Inflammatory macrophage treated with lipopolysaccharide for 4 hours (primary cell): ENCODE data around the gene ZBTB7A.
A peak's percentile ranks its signal among the peaks of the same experiment; 100 is the strongest.

ENCODE experiments used
- DNase-seq: peaks from one replicate; pipeline ENCODE4 v3.0.0-alpha.2; 2020

The ZBTB7A gene

DNA sequence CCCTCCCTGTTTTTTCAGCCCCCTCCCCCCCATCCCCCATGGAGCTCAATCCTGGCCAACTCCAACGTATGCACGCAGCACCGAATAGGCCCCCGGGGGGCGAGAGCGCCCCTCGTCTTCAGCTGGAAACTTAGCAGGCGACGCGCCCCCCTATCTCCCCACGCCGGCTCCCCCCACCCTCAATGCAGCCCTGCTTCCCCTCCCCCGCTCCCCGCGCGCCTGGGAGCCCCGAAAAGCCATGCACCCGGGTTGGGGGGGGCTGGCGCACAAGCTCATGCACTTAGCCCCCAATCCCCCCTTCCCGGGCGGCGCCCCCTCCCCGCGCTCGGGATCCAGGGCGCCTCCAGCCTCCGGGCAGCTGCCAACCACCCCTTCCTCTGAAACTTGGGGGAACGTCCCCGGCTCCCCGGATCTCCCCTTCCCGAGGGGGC lies 508 bp downstream of the ZBTB7A start:
- no peak for DNase-seq

DNA sequence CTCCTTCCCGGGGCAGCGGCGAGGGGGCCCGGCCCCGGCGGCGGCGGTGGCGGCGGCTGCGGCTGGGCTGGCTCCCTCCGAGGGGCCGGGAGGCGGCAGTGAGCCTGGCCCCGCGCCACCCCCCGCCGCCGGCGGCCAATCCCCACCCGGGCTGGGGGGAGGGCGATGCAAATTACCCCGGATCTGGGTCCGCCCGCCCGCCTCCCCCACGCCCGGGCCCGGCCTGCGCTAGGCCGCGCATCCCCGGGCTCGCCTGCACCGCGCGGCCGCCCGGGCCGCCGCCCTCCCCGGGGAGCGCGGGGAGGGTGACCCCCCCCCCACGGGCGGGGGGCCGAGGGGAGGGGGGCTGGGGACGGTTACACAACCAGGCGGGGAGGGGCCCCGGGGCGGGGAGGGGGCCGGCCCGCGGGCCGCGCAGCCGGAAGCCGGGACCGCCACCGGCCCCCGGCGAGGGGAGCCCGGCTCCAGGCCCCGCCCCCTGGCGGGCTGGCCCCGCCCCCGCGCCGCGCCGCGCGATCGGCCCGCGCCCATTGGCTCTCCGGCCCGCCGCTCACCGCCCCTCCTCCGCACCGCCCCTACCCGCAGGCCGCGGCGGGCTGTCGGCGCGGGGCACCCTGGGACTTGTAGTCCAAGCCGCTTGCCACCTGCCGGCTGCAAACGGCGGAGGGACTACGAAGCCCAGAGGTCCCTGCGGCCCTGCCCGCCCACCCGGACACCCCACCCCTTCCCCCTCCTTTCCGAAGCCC lies 1.1 kb downstream of the ZBTB7A start:
- peak; percentile 98 for DNase-seq

DNA sequence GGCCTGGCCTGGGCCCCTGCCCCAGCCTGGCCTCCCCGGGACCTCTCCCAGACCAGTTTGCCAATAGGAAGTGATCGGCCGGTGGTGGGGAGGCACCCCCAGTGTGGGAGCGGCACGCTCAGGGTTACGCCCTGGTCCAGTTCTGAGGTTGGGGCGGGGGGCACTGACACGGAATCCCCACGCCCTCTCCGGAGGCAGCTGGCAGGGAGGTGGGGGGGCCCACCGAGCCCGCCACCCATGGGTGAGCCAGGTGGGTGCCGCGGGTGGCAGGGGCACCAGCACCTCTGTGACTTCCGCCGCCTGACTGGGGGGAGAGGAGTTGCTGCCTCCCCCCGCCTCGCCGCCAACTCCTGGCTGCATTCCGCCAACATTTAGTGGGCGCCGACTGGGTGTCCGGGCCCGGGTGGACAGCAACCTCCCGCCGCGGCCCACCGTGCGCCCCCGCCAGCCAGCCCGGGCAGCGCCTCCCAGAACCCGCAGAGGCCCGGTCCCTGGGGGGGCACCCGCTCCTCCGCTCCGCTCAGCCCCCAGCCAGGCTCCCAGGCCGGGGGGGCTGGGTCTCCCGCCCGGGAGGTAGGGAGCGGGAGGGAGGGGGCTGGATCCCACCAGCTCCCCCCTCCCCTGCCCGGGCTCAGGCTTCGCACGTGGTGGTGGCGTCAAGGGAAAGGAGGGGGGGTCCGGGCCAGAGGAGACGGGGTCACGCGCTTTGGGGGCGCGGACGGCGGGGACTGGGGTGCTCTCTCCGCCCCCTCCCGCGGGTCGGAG lies 2.0 kb downstream of the ZBTB7A start:
- DNase-seq, result peak; percentile 24

- DNase-seq, result no peak
These were observed 2.6 kb downstream of the ZBTB7A start for GRCh38 chr19:4064149-4064495.

- no peak for DNase-seq
These were observed 3.1 kb downstream of the ZBTB7A start for GRCh38 chr19:4063369-4064148.

DNA sequence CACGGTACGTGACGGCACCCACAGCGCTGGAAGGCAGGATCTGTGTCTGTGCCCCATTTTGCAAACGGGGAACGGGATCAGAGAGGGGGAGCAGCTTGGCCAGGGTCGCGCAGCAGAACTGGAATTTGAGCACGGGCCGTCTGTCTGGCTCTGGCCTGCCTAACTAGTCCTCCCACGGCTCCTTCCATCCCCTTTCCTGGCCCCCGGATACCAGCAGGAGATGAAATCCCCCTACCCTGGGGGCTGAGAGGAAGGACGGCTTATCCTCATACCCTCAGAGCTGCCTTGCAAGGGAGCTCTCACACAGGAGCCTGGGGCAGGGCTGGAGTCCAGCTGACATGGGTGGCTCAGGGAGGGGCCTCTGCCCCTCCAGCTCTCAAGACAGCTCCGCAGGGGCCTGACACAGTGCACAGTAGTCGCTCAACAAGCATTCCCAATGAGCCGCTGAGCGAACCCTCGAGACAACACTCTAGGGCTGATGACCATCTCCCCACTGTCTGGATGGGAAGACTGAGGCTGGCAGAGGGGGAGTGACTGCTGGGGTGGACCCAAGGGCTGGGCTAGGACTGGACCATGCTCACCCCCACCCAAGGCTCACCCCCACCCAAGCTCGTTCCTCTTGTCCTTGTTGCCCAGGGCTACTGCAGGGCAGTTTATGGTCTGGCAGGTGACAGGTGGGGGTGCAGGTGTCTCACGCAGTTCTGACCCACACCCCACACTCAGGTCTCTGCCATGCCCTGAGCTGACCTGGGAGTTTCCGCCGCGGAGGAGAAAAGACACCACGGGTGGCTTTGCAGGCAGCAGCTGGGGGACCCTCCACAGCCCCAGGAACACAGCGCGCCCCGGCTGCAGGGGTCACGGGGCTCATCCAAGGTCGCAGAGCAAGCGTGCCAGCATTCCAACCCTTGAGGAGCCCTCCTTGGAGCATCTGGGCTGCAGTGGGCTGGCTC lies 4.0 kb downstream of the ZBTB7A start:
- DNase-seq, result no peak

- no peak for DNase-seq
These were observed 4.8 kb downstream of the ZBTB7A start for GRCh38 chr19:4061683-4062418.

DNA sequence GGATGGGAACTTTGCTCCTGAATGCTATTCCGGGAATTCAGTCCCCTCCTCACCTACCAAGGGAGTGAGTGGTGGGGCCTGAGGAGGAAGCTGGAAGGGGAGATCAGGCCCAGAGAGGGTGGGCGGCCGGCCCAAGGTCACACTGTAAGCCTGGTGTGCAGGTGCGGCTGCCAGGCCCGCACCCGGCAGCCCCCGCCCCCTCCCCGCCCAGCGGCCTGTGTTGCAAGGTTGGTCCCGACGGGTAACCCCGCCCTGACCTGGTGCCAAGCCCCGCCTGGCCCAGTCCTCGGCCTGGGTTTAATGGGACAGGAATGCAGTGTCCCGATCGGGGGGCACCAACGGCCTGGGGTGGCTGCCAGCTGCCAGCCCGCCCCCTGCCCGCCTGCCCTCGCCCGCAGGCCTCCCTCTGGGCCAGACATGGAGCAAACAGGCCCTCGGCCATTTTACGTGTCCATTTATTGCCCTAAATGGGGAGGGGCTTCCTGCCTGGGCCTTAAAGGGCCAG lies 5.5 kb downstream of the ZBTB7A start:
- DNase-seq, result no peak

- no peak for DNase-seq
These were observed 6.0 kb downstream of the ZBTB7A start for GRCh38 chr19:4060621-4061177.

DNA sequence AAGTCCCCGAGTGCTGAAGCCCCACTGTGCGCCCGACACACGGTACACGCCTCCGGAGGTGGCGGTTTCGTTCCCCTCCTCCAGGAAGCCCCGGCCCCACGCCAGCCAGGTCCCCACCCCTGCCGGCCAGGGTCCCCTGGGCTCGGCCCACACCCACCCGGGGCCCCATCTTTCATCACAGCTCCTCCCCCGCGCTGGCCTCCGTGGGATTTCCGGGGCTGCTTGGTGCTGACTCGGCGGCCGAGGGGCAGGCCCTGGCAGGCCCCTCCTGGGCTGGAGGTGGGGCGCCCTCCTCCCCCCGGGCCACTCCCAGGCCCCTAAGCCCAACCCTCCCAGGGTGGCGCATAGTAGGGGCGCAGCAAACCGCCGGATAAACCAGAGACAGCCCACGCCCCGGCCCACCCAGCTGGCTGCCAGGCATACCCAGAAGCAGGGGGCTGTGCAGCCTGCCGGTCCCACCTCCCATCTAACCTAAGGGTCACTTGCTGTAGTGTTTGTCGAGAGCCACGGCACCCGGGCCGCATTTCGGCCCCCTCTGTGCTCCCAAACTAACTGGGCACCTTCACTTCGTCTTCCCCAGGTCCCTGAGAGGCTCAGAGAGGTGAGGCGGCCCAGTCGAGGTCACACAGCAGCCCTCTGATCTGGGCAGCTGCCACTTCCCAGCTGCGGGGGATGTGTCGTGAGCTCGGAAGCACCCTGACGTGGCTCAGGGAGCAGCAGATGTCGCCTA lies 6.6 kb downstream of the ZBTB7A start:
- DNase-seq, result peak; percentile 79

- no peak for DNase-seq
These were observed 7.2 kb downstream of the ZBTB7A start for GRCh38 chr19:4059453-4059871.

- no peak for DNase-seq
These were observed 7.8 kb downstream of the ZBTB7A start for GRCh38 chr19:4058693-4059452.

DNA sequence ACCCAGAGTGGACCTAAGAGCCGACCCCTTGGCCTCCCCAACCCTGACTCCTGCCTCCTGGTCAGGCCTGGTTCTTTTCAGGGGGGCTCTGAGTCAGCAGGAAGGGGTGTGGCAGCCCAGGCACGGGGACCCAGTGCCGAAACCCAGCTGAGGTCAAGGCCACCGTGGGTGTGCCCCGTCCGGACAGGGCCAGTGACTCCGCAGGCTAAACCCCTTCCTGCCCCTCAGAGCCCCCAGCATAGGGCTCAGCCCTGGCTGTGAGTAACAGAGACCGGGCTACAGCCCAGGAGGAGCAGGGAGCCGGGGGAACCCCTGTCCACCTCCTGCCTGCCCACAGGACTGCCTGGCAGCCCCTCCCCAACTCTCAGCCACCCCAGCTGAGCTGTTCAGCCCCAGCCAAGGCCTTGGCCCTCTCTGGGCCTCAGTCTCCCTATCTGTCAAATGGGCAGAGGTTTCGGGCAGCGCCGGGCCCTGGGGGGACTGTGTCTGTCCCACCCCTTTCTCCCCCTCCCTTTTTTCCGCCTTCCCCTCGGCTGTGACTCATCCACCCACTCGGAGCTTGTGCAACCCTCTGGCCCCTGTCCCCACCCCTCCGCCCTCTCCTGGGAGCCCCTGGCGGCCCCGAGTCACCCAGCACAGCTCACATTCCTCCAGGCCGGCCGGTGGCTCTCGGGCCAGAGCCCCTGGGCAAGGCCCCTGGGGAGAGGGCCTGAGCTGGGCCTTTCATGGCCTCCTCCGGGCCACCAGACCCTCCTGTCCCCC lies 8.6 kb downstream of the ZBTB7A start:
- DNase-seq, result peak; percentile 92

GRCh38 chr19:4055209-4055552 lies 11.5 kb downstream of the ZBTB7A start:
- DNase-seq, result no peak

DNA sequence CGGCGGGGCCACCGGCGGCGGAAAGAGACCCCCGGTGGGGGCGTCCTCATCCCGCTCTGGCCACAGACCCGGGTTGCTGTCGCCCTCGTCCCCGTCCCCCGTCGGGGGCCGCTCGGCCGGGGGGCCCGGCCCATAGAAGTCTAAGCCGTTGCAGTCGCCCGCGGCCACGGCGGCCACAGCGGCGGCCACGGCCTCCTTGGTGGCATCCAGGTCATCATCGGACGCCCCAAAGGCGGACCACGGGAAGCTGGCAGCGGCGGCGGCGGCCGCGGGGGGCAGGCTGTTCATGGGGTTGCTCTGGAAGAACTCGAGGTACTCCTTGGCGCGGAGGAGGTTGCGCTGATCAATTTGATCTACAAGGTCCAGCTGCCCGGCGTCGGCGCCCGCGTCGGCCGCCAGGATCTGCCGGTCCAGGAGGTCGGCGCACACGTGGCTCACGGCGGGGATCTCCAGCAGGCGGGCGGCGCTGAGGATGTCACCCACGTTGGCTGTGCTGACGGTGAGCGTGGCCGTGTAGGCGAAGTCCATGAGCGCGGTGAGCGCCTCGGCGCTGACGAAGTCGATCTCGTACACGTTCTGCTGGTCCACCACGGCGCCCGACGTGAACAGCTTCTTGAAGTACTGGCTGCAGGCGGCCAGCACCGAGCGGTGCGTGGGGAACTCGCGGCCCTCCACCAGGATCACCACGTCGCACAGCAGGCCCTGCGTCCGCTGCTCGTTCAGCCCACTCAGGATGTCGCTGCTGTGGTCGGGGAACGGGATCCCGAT lies 12.1 kb downstream of the ZBTB7A start:
- DNase-seq, result no peak

GRCh38 chr19:4053423-4054324 lies 13.0 kb downstream of the ZBTB7A start:
- DNase-seq, result no peak

GRCh38 chr19:4052993-4053422 lies 13.7 kb downstream of the ZBTB7A start:
- peak; percentile 96 for DNase-seq
